ENCODE data around the gene TMPRSS7. TPM values are rescaled to one million over a fixed set of nuclear protein-coding genes. Genes with fewer than 3 reads are reported as not detected.

The TMPRSS7 gene
- polyA plus RNA-seq, 1 of the 3 experiments (the other 2 are of a cell fraction) = 0.02 TPM

GRCh38 chr3:112018712-112019111 lies 15.8 kb upstream of the TMPRSS7 start:
- Histone ChIP-seq H3K27ac (ENCODE audit: low read depth in 2 of 2, low read length in 1 of 2) (no peak overlapping the region), H3K79me2 (ENCODE audit: insufficient read depth) (no peaks in the 10 kb centered on the region), H3K27me3 (ENCODE audit: insufficient read depth) (no peaks in the 10 kb centered on the region), H3F3A (replicated peaks; ENCODE audit: insufficient read depth) (no peaks in the 10 kb centered on the region), H3K4me2 (no peak overlapping the region), H3K4me1 (ENCODE audit: control insufficient read depth in 1 of 2, insufficient read depth in 2 of 2, low read depth in 1 of 2, low read length in 1 of 2) (peaks cover 0 to 8% of the 10 kb centered on the region in 2 experiments; a peak in 2 of 4 replicates), H4K20me1 (ENCODE audit: insufficient read depth) (no peaks in the 10 kb centered on the region), H2AFZ (ENCODE audit: low read depth) (no peak overlapping the region), H3K9me2 (no peaks in the 10 kb centered on the region), H3K9ac (no peak overlapping the region), H3K4me3 (ENCODE audit: low read depth in 2 of 2, low read length in 1 of 2) (no peak overlapping the region), H3K36me3 (replicated peaks in 1 of 2; ENCODE audit: control insufficient read depth in 1 of 2, insufficient read depth in 2 of 2, low read length in 1 of 2) (peaks cover 0 to under 1% of the 10 kb centered on the region in 2 experiments), H3K9me3 (no peaks in the 10 kb centered on the region)
- CTCF ChIA-PET = interaction anchor here (7.3 kb wide), 1 partner anchor 30 kb away, joined by 90 read pairs; no protein-coding TSS in a partner anchor
- DNase-seq = no peak
- WGBS (ENCODE audit: low lambda C conversion rate) = 89% methylated on average over 4 of the region's 4 CpGs
- TF ChIP-seq GATA2 (CRISPR knock-in tag; IDR thresholded peaks at IDR 0.05) (no peak), FOXJ3 (CRISPR knock-in tag; IDR thresholded peaks at IDR 0.05) (no peak), PBX3 (IDR thresholded peaks at IDR 0.05) (no peak), USF2 (IDR thresholded peaks at IDR 0.05; ENCODE audit: borderline replicate concordance, low read depth, low read length) (no peak)
- POLR2A ChIA-PET = no interaction called here

GRCh38 chr3:112019716-112020115 lies 14.8 kb upstream of the TMPRSS7 start:
- DNase-seq = no peak
- WGBS (ENCODE audit: low lambda C conversion rate) = 91% methylated on average over 1 of the region's 1 CpG
- Histone ChIP-seq H3K9ac (no peak overlapping the region), H3K9me2 (no peaks in the 10 kb centered on the region), H3K79me2 (ENCODE audit: insufficient read depth) (no peaks in the 10 kb centered on the region), H3F3A (replicated peaks; ENCODE audit: insufficient read depth) (no peaks in the 10 kb centered on the region), H3K9me3 (no peaks in the 10 kb centered on the region), H3K36me3 (replicated peaks in 1 of 2; ENCODE audit: control insufficient read depth in 1 of 2, insufficient read depth in 2 of 2, low read length in 1 of 2) (no peaks in the 10 kb centered on the region), H3K4me2 (no peak overlapping the region), H3K27me3 (ENCODE audit: insufficient read depth) (no peaks in the 10 kb centered on the region), H4K20me1 (ENCODE audit: insufficient read depth) (no peaks in the 10 kb centered on the region), H3K27ac (ENCODE audit: low read depth in 2 of 2, low read length in 1 of 2) (no peak overlapping the region), H3K4me3 (ENCODE audit: low read depth in 2 of 2, low read length in 1 of 2) (no peak overlapping the region), H2AFZ (ENCODE audit: low read depth) (no peak overlapping the region), H3K4me1 (ENCODE audit: control insufficient read depth in 1 of 2, insufficient read depth in 2 of 2, low read depth in 1 of 2, low read length in 1 of 2) (peaks cover 0 to 8% of the 10 kb centered on the region in 2 experiments; a peak in 2 of 4 replicates)
- CTCF ChIA-PET = interaction anchor here (0.9 kb wide), 1 partner anchor 52 kb away, joined by 3 read pairs; no protein-coding TSS in a partner anchor
- POLR2A ChIA-PET = no interaction called here
- TF ChIP-seq FOXJ3 (CRISPR knock-in tag; IDR thresholded peaks at IDR 0.05) (no peak), SIN3A (IDR thresholded peaks at IDR 0.05; ENCODE audit: borderline replicate concordance, low read depth, low read length) (no peak), USF1 (IDR thresholded peaks at IDR 0.05; ENCODE audit: borderline replicate concordance, low read depth) (no peak), IRF3 (IDR thresholded peaks at IDR 0.05; ENCODE audit: low read depth, low read length) (no peak), EP300 (IDR thresholded peaks at IDR 0.05; ENCODE audit: borderline replicate concordance in 1 of 2, low read depth in 1 of 2, low read length in 1 of 2) (no peak), FOSL2 (IDR thresholded peaks at IDR 0.05; ENCODE audit: borderline replicate concordance, low read depth) (no peak), MXI1 (IDR thresholded peaks at IDR 0.05; ENCODE audit: low read depth, low read length) (no peak), NRF1 (IDR thresholded peaks at IDR 0.05; ENCODE audit: low read depth, low read length) (no peak), NFIC (IDR thresholded peaks at IDR 0.05; ENCODE audit: borderline replicate concordance) (no peak), POLR2AphosphoS5 (IDR thresholded peaks at IDR 0.05; ENCODE audit: low read depth, low read length) (no peak), CTCF (IDR thresholded peaks at IDR 0.05) (no peak), TAF1 (IDR thresholded peaks at IDR 0.05; ENCODE audit: borderline replicate concordance, low read depth, low read length) (no peak), SMC3 (IDR thresholded peaks at IDR 0.05; ENCODE audit: low read depth, low read length) (no peak), CHD2 (IDR thresholded peaks at IDR 0.05; ENCODE audit: low read length, partially characterized antibody) (no peak), MAX (IDR thresholded peaks at IDR 0.05; ENCODE audit: low read depth) (no peak)

All from SK-N-SH (cell line).